Endometrium (tissue), 2 donors: ENCODE results near the gene TNS3.
"Not testable (repeated sequence)": the region's sequence is repeated elsewhere in the genome, so short reads cannot be mapped to it uniquely, and the experiment has no call there.

ENCODE experiments used
- FAIRE-seq: peaks from 2 replicates; lab custom pipeline; 2012; peaks lifted over from hg19 to GRCh38; lab: Jason Lieb, UNC
- donor health status: control.
- donor health status: control.

TNS3 gene

DNA sequence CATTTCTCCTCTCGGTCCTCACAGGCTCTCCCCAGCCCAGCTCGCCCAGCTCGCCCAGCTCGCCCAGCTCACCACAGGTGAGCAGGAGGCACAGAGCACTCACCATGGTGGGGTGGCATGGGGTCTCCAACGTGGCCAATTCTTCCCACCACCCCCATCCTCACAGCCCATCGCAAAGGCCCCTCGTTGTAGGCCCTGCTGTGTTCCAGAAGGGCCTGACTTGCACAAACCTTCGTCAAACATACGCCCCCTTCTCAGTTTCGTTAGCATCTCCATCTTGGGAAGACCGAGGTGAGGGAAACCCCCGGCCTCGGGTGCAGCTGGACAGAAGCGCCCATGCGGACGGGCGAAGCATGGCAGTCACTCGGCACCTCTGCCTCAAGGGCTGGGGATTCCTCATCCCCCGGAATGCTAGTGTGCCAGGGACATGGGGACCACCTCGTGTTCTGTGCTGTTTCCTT lies 304.6 kb downstream of the TNS3 start:
- FAIRE-seq: no peak

DNA sequence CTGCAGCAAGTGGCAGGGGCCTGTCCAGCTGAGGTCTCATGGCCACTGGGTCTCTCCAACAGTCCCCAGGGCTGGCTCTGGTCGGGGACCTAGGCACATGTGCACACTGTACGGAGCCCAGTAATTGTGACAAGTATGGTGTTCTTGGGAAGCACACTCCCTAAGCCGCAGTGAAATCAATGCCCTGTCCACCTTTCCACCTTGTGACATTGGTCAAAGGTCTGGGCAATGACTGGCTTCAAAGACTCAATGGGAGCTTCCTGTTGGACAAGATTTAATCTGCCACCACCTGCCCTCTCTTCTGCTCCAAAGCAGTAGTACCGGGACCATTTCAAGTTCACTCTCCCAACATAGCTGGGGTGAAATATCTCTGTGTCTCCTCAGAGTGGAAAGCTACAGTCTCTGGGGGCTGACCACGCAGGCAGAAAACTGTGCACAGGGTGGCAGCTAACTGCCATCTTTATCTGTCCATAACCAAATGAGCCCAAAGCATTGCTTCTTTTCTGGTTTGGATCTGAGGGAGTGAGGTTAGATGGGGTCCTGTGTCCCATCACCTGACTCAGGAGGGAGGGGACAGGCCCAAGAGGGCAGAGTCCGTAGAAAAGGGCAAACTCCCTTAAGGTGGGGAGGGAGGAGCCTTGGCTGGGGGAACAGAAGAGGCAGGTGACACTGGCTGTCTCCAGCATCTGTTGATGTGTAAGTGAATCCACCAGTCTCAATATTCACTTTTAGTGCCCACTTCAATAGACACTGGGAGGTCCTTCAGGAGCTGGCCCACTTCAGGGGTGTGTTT lies 307.7 kb downstream of the TNS3 start:
- FAIRE-seq: no peak

DNA sequence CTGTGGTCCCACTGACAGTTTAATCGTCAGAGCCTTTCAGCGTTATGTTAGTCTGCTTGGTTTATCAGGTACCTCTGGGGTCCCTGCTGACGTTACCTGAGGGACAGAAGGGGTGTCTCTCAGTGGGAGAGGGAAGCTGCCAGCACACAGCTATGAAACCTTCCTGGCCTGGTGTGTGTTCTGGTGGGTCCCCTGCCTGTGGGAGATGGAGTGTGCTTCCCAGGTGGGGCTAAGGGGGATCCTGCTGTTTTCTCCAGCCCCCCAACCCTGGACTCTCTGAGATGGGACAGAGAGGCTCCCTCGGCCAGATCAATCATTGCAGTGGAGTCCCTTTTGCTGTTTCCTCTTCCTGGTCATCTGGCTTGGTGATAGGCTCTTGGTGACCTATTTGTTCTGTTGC lies 308.8 kb downstream of the TNS3 start:
- no peak for FAIRE-seq

DNA sequence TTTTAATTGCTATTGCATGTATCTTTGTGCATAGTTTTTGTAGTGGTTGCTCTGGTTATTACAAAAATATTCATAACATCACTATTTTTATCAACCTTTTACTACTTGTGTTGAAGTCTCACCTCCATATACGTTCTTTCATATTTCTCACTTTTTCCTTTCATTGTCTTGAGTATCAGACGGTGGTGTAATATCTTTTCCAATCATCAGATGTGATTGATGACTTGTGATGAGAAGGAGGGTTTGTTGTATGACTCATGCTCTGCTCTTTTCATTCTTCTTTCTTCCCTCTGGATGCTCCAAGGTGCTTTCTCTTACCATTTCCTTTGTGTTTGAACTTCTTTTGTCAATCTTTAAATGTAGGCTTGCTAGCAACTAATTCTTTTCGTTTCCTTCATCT lies 310.2 kb downstream of the TNS3 start:
- FAIRE-seq: no peak

DNA sequence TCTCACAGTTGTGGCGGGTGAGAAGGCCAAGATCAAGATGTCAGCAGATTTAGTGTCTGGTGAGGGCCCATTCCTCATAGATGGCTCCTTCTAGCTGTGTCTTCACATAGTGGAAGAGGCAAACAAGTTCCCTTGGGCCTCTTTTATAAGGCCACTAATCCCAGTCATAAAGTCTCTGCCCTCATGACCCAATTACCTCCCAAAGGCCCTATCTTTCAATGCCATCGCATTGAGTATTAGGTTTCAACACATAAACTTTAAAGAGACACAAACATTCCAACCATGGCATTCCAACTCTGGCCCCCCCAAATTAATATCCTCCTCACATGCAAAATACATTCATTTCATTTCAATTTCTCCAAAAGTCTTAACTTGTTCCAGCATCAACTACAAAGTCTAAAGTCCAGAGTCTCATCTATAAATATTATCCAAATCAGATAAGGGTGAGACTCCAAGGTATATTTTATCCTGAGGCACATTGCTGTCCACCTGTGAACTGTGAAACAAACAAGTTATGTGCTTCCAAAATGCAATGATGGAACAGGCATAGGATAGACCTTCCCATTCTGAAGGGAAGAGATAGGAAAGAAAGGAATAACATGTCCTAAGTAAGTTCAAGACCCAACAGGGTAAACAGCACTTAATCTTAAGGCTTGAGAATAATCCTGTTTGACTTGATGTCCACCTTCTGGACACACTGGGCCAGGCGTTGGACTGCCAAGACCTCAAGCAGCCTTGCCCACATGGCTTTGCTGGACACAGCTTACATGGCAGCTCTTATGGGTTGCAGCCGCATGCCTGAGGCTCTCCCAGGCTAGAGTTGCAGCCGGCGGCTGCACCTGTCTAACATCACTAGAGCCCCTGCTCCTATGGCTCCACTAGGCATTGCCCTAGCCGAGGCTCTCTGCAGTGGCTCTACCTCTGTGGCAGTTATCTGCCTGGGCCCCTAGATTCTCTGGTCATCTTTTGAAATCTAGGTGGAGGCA lies 312.8 kb downstream of the TNS3 start:
- no peak for FAIRE-seq

DNA sequence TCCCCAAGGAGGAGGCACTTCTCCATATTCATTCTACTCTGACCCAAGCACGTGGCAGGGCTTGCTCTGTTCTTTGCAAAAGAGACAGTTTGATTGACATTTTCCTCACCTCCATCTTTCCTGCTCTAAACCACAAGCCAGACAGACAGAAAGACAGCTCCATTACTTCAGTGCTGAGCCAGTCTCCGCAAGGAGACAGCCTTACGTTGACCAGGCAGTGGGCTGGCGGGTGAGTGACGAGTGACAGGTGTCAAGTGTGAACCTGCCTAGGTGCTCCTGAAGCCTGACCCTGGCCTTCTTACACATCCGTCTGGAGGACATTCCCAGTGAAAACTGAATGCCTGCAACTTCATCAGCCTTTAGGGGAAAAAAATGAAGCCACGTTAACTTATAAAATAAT lies 314.6 kb downstream of the TNS3 start:
- no peak for FAIRE-seq

DNA sequence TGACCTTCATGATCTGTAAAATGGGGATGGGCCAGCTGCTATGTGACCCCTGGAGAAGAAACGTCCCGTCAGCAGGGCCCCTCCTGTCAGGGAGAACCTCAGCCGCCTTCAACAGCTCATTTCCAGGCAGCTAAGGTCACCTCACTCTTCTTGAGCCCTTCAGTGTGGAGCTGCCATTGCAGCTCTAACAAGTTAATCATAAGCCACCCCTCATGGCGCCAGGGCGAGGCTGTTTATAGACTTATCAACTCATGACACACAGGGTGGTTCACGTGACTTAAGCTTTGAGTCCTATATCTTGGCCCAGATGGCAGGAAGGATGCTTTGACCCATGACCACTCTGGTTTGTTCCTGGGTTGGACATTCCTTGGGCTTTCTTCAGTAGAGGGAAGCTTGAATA lies 315.1 kb downstream of the TNS3 start:
- no peak for FAIRE-seq

DNA sequence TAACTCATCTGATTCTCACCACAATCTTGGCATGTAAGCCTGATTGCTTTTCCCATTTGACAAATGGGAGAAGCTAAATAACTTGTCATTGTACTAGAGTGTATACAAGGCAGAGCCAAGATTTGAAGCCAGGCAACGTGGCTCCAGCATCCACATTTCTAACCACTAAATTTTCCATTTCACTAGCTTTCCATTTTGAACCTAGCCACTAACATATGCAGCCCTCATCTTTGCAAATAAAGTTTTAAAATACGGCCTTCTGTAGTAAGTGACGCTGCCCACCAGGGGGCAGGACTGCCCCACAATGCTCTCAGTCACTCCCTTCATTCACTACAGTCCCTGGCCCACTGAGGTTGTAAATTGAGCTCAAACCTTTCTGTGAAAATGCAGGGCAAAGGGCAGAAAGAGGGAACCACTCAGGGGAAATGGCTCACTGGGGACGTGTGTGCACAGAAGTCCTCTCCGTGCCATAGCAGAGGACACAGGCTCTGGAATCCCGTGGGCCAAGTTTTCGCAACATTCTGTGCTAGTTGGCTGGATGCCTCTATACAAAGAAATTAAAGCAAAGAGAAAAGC lies 315.7 kb downstream of the TNS3 start:
- FAIRE-seq: peak; percentile 74

DNA sequence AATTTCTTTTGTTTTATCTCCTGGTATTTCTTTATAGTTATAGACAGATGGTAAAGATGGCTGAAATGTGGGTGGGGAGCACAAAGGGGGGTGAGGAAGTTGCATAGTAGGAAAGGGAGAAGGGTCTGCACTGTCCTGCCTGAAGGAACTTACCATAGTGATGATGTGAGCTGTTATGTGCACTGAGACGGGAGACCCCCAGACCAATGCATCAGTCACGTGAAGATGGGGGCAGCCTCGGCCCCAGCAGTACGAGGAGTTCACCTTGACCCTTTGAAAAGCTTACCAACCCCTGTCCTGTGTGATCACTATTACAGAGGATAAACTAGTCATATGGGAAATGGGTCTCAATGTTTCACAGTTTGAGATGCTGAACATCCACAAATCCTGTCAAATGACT lies 316.3 kb downstream of the TNS3 start:
- no peak for FAIRE-seq

DNA sequence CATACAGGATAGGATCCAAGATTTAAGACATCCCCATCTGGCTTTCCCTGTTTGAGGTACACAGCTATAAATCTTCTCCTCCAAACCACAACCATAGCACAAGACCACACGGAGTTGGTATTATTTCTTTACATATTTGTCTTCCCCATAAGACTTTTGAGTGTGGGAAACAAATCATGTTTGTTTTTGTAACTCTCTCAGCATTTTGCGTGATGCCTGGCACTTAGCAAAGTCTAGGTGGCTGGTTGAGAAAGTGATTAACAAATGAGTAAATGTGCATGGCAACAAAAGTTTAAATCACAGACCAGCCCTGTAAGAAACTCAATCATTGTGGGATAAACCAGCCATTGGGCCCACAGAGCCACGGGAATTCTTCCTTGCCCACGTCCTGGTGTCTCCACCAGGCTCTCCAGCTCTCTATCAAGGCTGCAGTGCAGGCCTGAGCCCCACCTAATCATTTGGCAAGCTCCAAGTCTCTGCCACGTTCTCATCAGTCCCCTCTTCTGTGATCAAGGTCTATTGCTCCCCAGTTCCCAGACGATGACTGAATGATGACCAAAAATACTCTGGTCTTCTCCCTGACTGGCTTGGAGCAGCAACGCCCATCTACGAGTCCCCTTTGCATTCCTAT lies 317.8 kb downstream of the TNS3 start:
- FAIRE-seq: no peak

DNA sequence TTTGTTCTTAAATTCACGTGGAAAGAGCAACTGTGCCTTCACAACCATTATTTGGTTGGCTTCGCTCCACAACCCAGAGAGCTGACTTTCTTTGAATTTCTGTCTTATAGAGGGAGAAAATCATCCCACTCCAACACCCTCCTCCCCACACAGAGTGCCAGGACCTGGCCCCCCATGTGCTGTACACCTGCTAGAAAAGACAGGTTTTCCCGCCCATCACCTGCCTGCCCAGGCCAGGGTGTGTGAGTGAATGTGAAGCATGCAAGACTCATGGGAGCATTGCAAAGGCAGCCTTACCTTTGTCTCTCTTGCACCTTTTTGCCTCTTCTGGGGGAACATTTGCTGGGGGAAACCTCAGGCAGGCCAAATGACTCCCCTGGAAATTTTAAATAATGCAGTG lies 319.0 kb downstream of the TNS3 start:
- FAIRE-seq: no peak

DNA sequence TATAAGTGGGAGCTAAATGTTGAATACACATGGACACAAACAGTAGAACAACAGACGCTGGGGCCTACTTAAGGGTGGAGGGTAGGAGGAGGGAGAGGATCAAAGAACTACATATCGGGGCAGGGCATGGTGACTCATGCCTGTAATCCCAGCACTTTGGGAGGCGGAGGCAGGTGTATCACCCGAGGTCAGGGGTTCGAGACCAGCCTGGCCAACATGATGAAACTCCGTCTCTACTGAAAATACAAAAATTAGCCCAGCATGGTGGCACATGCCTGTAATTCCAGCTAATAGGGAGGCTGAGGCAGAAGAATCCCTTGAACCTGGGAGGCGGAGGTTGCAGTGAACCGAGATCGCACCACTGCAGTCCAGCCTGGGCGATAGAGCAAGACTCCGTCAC lies 319.8 kb downstream of the TNS3 start:
- FAIRE-seq: not testable (repeated sequence)

DNA sequence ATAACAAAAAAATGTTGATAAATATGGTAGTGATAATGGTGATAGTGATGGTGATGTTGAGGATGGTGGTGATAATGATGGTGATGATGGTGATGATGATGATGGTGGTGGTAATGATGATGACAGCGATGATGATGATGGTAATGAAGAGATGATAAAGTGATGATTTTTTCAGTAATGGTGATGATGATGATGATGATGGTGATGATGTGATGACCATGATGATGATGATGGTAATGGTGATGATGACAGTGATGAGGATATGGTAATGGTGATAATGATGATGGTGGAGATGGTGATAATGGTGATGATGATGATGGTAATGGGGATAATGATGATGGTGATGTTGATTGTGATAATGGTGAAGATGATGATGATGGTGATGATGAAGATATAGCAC lies 321.6 kb downstream of the TNS3 start:
- FAIRE-seq: no peak

DNA sequence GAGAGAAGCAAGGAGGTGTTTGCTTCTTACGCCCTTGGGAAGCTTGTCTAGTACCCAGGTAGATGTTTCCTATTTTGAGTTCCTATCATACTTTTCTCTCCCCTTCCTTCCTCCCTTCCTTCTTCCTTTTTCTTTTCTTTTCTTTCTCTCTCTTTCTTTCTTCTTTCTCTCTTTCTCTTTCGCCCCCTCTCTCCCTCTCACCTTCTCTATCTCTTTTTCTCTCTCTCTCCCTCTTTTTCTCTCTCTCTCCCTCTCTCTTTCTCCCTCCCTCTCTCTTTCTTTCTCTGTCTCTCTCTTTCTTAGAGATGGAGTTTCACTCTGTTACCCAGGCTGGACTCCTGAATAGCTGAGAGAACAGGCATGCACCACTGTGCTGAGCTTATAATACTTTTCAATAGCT lies 322.2 kb downstream of the TNS3 start:
- no peak for FAIRE-seq

DNA sequence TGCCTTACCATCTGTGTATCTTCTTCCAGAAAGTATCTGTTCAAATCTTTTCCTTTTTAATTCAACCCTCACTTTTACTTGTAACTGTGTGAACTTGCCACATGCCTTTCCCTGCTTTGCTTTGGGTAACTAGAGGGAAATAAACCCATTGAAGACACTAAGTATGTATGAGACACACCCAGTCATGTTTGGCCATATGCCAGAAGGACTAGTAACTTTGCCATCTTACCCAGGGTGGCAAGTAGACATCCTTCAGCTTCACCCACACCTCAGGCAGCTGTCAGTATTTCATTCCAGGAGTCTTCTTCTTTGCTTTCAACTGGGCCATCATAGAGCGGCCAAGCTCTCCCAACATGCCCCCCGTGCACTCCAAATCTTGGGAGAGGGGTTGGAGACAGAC lies 323.1 kb downstream of the TNS3 start:
- no peak for FAIRE-seq

DNA sequence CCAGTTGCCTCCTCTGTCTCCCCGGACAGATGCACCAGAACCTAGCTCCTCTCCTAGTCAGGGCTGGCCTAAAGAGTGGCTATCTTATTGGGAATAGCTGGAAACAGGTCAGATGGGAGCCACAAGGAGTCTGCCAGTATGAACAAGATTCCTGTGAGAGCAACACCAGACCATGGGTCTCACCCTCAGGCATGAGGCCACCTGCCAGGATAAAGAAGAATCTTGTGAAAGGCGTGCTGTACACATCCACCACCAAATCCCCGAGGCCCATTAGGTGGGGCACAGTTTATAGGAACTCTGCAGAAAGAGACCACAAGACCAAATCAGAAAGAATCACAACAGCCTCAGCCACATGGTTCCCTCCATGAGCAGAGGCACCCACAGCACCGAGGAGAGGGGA lies 325.9 kb downstream of the TNS3 start:
- no peak for FAIRE-seq

DNA sequence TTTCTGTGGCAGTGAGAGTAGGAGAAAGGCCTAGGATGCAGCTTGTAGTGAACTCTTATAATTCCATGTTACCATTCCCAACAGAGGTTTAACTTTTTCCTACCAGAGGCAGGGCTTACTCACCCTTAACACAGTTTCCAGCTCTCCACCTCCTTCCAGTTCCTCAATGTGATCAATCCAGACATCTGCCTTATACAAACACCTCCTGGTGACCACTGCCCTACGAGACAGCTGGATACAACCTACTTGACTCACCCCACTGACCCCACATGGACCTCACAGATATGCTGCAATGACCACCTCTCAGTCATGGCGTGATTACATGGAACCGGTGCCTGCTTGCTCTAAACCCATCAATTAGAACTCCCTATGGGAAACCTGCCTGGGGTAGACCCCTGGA lies 326.5 kb downstream of the TNS3 start:
- no peak for FAIRE-seq

DNA sequence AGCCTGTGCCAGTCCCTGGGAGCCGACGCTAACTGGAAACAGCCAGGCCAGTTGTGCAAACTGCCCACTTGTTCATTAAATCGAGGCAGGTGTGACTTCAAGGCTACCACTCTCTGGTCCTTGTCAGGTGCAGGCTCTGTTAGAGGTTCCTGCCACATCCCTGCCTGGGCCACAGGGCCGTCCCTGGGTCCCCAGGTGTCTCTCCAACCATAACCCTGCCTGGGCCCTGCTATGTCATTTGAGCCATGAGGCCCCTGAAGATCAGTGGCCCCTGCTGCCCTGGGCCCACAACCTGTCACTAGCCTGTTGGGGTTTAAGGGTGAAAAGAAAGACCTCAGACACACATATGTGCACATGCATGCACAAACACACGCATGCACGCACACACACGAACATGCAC lies 326.9 kb downstream of the TNS3 start:
- FAIRE-seq: no peak

DNA sequence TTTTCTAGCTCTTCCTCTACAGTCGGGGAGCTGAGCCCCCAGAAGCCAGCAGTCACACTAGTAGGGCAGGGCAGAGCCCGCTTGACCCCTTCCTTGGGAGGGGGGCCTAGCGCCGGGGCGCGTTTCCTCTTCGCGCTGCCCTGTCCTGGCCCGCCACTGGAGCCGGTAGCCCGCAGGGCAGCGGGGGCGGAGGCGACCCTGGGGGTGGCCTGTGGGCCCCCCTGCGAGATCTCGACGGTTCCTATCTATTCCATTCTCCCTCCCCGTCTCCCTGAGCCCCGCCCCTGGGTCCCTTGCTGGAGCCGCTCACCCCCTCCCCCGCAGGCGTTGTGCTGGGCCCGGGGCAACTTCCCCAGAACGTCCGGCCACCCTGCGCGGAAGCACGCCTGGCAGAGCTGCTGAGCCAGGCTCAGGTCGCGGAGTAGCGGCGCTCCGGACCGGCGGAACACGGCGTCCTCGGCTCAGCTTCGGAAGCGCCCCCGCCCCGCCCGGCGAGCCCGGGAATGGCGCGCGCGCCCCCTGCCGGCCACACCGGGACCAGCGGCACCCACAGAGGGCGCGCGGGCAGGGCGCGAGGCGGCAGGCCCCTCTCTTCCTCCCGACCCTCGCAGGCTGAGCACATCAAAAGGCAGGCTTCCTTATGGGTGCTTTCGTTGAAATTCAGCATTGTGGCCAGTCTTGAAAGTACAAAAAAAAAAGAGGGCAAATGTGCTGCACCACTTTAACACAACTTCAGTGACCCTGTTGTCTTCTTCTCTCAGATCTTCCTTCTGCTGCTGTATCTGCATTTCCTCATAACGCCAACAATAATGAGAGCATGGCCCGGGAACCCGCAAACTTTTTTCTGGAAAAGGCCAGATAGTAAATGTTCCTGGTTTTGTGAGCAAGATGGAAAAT lies 327.6 kb downstream of the TNS3 start:
- no peak for FAIRE-seq

DNA sequence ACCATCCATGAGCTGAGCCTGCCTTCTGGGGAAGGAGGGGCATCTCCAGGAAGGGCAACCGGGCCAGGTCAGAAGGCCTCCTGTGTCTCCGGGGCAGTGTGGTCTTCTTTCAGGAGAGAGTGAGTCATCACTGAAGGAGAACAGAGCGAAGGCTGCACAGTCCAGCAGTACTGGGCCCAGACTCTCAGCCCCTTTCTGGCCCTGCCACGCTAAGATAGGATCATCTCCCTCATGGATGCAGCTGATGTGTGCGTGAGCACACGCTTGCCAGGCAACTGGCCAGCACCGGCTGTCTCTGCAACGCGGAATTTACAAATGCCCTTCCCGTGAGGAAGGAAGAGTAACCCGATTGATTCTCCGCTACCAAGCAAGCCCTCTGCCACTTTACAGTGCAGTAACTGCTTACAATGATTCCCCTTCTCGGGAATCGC lies 328.2 kb downstream of the TNS3 start:
- FAIRE-seq: no peak

DNA sequence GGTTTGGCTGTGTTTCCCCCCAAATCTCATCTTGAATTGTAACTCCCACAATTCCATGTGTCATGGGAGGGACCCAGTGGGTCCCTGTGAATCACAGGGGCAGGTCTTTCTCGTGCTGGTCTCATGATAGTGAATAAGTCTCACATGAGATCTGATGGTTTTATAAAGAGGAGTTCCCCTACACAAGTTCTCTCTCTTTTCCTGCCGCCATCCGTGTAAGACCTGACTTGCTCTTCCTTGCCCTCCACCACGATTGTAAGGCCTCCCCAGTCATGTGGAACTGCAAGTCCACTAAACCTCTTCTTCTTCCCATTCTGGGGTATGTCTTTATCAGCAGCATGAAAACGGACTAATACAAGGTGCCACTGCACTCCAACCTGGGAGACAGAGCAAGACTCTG lies 329.2 kb downstream of the TNS3 start:
- no peak for FAIRE-seq
